Thyroid gland (tissue), 4 donors: ENCODE results near the gene SMPD1.

Experiments
- CTCF ChIP-seq, 6 experiments: fragments of 200-600 bp in 3 of 6; fragments of 450-650 bp in 3 of 6; sonication (generic) in 3 of 6; IDR thresholded peaks; one replicate each; pipeline ENCODE4 v1.5.1; 2016 to 2019; ENCODE audit warnings: antibody characterized with exemption in 6 of 6, mild to moderate bottlenecking in 2 of 6, inconsistent platforms in 1 of 6, moderate library complexity in 1 of 6
- POLR2A ChIP-seq, 2 donors: fragments of 450-650 bp; IDR thresholded peaks; one replicate each; pipeline ENCODE4 v1.6.1; 2017; ENCODE audit warnings: antibody characterized with exemption in 2 of 2, mild to moderate bottlenecking in 2 of 2, moderate library complexity in 1 of 2

- TF ChIP-seq POLR2A (IDR thresholded peaks at IDR 0.05), result no peak
- TF ChIP-seq CTCF (IDR thresholded peaks at IDR 0.05), result no peak
Measured at GRCh38 chr11:6403539-6403938, 13.3 kb downstream of the SMPD1 start.
